Liver (tissue), 3 donors: ENCODE data around the gene ZNF438.

Source experiments
- CTCF ChIP-seq: fragments of 150-350 bp; IDR thresholded peaks from 2 replicates; pipeline ENCODE4 v1.5.1; 2017; ENCODE audit warnings: improper control_type of control experiment, low read depth, low read length; ENCODE audit not compliant: missing input control
- RXRA ChIP-seq, 2 donors: IDR thresholded peaks; 2 replicates each; pipeline ENCODE4 v1.6.1; 2017 to 2018; ENCODE audit warnings: antibody characterized with exemption in 2 of 2, mild to moderate bottlenecking in 1 of 2
- SP1 ChIP-seq: IDR thresholded peaks from 2 replicates; pipeline ENCODE4 v1.6.1; 2018; ENCODE audit warnings: antibody characterized with exemption, mild to moderate bottlenecking
- TAF1 ChIP-seq: conservative IDR thresholded peaks from 2 replicates; pipeline ENCODE4 v1.6.1; 2016; ENCODE audit warnings: antibody characterized with exemption, mild to moderate bottlenecking
- TF ChIP-seq, protein P1 (sequence below): IDR thresholded peaks from 2 replicates; pipeline ENCODE4 v1.6.1; 2016; ENCODE audit warnings: antibody characterized with exemption
- TF ChIP-seq, protein P2 (sequence below): IDR thresholded peaks from 2 replicates; pipeline ENCODE4 v1.6.1; 2016; ENCODE audit warnings: antibody characterized with exemption
- donor health status: healthy.
- donor health status: healthy.

- TF ChIP-seq, protein P1, sequence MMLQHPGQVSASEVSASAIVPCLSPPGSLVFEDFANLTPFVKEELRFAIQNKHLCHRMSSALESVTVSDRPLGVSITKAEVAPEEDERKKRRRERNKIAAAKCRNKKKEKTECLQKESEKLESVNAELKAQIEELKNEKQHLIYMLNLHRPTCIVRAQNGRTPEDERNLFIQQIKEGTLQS, result no peak
- TF ChIP-seq TAF1, result no peak
- TF ChIP-seq CTCF, result no peak
- TF ChIP-seq, protein P2, sequence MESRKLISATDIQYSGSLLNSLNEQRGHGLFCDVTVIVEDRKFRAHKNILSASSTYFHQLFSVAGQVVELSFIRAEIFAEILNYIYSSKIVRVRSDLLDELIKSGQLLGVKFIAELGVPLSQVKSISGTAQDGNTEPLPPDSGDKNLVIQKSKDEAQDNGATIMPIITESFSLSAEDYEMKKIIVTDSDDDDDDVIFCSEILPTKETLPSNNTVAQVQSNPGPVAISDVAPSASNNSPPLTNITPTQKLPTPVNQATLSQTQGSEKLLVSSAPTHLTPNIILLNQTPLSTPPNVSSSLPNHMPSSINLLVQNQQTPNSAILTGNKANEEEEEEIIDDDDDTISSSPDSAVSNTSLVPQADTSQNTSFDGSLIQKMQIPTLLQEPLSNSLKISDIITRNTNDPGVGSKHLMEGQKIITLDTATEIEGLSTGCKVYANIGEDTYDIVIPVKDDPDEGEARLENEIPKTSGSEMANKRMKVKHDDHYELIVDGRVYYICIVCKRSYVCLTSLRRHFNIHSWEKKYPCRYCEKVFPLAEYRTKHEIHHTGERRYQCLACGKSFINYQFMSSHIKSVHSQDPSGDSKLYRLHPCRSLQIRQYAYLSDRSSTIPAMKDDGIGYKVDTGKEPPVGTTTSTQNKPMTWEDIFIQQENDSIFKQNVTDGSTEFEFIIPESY, result no peak
- no peak for TF ChIP-seq RXRA (IDR thresholded peaks at IDR 0.05)
- no peak for TF ChIP-seq SP1
Observed at GRCh38 chr10:31011665-31012022, 20.0 kb downstream of the ZNF438 start.
